ENCODE results near the gene BBS9.
"Not testable (repeated sequence)": the region's sequence is repeated elsewhere in the genome, so short reads cannot be mapped to it uniquely, and the experiment has no call there.

BBS9 gene

GRCh38 chr7:33195264-33195663, 65.9 kb downstream of the BBS9 start:
- DNase-seq (ENCODE audit: low read depth), result peak; percentile 78

DNA sequence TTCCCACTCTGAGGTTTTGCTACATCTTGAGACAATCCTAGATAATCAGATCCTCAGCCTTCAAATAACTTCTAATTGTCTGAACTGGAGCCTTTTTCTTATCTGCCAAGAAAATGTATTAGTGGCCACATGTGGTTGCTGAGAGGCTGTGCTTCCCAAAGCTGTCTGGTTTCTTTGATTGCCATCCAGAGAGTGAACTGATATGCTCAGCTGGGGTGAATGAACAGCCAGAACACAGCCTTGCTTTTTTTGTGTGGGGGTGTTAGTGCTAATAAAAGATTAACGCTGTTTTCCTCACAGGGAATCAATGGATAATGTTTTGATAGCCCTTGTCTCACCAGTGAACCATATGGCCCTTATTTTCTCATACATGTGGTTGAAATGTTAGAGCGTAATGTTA, 66.9 kb downstream of the BBS9 start:
- DNase-seq (ENCODE audit: low read depth), result no peak

- DNase-seq (ENCODE audit: low read depth), result no peak
Measured at GRCh38 chr7:33200282-33200681, 70.9 kb downstream of the BBS9 start.

- DNase-seq (ENCODE audit: low read depth), result no peak
Measured at GRCh38 chr7:33201821-33202220, 72.5 kb downstream of the BBS9 start.

- no peak for DNase-seq (ENCODE audit: low read depth)
Measured at GRCh38 chr7:33210958-33211357, 81.6 kb downstream of the BBS9 start.

GRCh38 chr7:33212144-33212543, 82.8 kb downstream of the BBS9 start:
- DNase-seq (ENCODE audit: low read depth), result no peak

GRCh38 chr7:33215992-33216391, 86.6 kb downstream of the BBS9 start:
- no peak for DNase-seq (ENCODE audit: low read depth)

DNA sequence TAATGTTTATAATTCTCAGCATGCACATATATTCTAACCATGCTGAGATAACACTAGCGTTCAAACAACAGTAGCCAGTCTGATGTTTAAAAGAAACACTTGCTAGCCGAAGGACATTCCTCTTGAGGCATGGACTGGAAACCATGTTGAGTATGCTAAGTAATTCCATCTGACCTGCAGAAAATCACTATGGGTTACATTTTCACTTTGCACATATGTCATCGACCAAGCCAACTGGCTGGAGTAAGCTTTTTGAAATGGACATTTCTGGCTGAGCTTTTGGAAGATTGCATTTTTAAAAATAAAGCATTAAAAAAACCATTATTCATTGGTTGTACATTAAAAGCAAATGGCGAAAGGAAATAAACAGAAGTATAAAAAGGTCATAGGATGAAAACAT, 88.2 kb downstream of the BBS9 start:
- no peak for DNase-seq (ENCODE audit: low read depth)

DNA sequence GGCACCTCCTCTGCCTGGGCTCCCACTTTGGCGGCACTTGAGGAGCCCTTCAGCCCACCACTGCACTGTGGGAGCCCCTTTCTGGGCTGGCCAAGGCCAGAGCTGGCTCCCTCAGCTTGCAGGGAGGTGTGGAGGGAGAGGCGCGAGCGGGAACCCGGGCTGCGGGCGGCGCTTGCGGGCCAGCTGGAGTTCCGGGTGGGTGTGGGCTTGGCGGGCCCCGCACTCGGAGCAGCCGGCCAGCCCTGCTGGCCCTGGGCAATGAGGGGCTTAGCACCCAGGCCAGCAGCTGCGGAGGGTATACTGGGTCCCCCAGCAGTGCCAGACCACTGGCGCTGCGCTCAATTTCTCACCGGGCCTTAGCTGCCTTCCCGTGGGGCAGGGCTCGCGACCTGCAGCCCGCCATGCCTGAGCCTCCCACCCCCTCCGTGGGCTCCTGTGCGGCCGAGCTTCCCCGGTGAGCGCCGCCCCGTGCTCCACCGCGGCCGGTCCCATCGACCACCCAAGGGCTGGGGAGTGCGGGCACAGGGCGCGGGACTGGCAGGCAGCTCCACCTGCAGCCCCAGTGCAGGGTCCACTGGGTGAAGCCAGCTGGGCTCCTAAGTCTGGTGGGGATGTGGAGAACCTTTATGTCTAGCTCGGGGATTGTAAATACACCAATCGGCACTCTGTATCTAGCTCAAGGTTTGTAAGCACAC, 89.6 kb downstream of the BBS9 start:
- DNase-seq (ENCODE audit: low read depth), result not testable (repeated sequence)

DNA sequence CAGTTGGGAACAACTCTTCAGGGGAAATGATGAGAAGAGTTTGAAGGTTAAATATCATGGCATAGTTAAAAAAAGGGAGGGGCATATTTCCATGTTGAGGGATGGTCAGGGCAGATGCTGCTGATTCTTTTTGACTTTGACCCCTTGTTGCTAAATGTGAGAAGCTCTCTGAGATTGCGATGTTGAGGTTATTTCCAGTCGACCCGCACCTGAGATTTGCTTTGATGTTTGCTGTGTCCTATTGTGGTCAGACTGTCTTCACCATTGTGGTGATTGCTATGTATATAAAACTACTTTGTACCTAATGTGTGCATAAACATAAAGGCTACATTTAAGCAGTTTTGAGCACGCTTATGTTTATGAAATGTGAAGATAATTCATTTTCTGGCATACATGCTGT, 90.9 kb downstream of the BBS9 start:
- no peak for DNase-seq (ENCODE audit: low read depth)

DNA sequence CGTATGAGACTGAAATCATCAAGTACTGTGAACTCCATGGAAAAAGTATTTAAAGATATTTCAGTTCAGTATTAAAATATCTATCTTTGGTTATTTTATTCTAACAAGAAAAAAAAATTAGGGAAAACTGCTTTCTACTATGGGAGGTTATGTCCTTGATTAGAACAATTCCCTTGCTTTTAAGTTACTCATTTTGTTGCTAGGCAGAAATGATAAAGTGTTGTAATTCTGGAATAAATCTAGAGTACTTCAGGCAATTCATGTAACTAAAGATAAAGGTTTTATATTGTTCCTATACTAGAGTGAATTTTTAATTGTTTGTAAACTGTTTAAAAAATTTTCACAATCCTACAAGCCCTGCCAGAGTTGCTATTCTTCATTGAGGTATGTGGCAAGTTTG, 92.0 kb downstream of the BBS9 start:
- no peak for DNase-seq (ENCODE audit: low read depth)

- DNase-seq (ENCODE audit: low read depth), result no peak
Measured at GRCh38 chr7:33232632-33233145, 103.3 kb downstream of the BBS9 start.

GRCh38 chr7:33233659-33234058, 104.3 kb downstream of the BBS9 start:
- no peak for DNase-seq (ENCODE audit: low read depth)

DNA sequence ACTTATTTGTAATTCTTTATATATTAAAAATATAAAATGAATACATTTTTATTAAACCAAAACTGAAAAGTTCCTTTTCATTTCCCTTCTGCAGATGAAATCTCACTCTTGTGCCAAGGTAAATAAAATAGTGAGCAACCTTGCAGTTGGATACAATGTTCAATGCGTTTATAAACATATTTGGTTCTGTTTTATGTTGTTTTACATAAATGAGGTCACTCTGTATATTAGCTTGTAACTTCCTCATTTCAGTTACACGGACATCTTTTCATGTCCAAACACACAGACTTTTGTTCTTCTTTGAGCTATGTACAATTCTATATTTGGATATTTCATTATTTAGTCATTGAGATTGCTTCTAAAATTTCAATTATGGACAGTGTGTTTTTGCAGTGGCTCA, 107.7 kb downstream of the BBS9 start:
- no peak for DNase-seq (ENCODE audit: low read depth)

DNA sequence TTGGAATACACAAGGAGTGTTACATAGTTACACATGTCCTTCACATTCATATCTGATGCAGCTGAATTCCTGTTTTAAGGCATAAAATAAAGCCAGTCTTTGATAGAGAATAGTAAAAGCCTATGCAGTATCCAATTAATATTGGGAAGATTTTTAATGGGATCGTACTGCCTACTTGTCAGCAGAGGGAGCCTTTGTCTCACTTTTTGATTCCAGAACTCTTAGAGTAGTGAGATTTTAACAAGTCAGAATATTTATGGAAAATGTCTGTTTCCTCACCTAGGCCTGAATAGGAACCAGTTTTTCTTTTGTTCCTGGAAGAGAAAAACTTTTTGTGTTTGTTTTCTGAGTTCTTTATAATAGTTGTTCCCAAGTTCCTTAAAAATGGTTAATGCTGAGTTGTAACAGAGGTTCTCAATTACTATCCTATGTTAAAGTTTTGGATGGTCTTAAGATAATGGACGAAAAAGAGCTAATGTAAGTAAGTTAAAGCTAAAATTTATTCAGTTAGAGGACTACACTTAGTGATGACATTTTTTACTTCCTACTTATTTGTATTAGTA, 114.0 kb downstream of the BBS9 start:
- peak; percentile 63 for DNase-seq (ENCODE audit: low read depth)

DNA sequence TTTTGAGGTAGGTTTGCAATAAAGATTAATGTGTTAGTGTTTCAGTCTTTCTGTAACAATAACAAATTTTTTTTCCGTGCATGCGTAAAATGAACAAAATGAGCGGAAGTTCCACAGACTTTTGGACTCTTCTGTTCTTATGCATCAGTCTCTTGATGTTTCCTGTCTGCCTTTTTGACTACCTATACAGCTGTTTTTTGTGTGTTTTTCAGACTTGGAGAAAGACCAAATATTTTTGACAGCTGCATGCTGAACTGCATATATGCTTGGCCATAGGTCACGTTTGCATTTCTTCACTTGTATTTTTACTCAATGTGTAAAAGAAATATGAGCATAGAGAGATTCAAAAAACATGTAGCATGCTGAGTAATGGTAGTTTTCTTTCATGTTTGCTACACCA, 119.3 kb downstream of the BBS9 start:
- no peak for DNase-seq (ENCODE audit: low read depth)

GRCh38 chr7:33250421-33250871, 121.1 kb downstream of the BBS9 start:
- peak; percentile 70 for DNase-seq (ENCODE audit: low read depth)

GRCh38 chr7:33251301-33251700, 121.9 kb downstream of the BBS9 start:
- DNase-seq (ENCODE audit: low read depth), result no peak

GRCh38 chr7:33258491-33258951, 129.2 kb downstream of the BBS9 start:
- no peak for DNase-seq (ENCODE audit: low read depth)

GRCh38 chr7:33261585-33261984, 132.2 kb downstream of the BBS9 start:
- peak; percentile 9 for DNase-seq (ENCODE audit: low read depth)

- DNase-seq (ENCODE audit: low read depth), result peak; percentile 48
Measured at GRCh38 chr7:33262476-33262875, 133.1 kb downstream of the BBS9 start.

DNA sequence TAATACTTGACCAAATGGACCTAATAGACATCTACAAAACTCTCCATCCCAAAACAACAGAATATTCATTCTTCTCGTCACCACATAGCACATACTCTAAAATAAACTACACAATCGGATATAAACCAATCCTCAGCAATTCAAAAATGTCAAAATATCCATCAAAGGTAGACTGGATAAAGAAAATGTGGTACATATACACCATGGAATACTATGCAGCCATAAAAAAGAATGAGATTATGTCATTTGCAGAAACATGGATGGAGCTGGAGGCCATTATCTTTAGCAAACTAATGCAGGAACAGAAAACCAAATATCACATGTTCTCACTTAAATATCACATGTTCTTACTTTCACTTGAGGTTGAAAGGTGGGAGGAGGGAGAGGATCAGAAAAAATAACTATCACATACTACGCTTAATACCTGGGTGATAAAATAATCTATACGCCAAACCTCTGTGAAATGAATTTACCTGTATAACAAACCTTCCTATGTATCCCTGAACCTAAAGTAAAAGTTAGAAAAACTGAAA, 142.5 kb downstream of the BBS9 start:
- not testable (repeated sequence) for DNase-seq (ENCODE audit: low read depth)

DNA sequence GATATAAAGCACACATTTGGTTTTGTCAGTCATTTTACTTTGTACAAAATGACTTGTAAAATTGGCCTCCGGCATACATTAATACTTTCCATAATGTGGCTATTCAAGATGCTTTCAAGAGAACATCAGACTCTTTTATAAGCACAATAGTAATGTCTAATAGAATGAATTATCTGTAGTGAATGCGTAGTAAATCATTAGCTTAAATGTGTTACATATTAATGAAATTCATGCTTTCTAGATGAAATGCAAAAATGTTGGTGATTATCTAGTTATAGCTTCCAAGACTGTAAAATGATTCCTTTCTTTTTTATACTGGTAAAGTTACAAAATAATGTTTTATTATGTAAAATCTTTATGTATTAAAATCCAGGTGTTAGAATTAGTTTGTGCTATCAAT, 144.0 kb downstream of the BBS9 start:
- DNase-seq (ENCODE audit: low read depth), result no peak
